ENCODE results near the gene RAPGEF6.

Gene RAPGEF6

DNA sequence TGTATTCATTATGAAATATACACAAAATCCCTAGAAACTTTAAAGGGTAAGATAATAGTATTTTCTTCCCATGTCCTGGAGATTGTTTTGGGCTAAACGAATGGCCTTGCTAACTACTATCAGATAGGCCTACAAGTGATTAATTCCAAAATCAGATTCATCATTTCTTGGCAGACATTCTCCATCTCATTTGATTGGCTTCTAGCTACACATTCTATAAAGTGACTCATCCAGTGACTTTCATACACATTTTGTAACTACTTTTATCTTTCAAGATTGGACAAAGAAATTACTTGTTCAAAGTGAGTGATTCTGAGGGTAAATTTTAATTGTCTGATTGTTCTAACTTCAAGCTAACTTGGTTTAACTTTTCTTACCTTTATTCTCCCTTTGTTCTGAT lies 93.3 kb downstream of the RAPGEF6 start:
- DNase-seq (ENCODE audit: low read depth in 1 of 2, low spot score in 1 of 2), result no peak
- Histone ChIP-seq H3K27me3 (ENCODE audit: insufficient read depth, poor library complexity, severe bottlenecking) (no peaks in the 10 kb centered on the region), H3K4me3 (replicated peaks; ENCODE audit: insufficient read depth, low read length) (no peak overlapping the region), H3K27ac (replicated peaks) (no peak overlapping the region)
- TF ChIP-seq SPI1 (IDR thresholded peaks at IDR 0.05; ENCODE audit: borderline replicate concordance, low read depth), result no peak
- no peak for TF ChIP-seq POLR2AphosphoS5 (IDR thresholded peaks at IDR 0.05; ENCODE audit: low read depth)
- TF ChIP-seq REST (IDR thresholded peaks at IDR 0.05; ENCODE audit: insufficient replicate concordance, low read depth), result no peak
- TF ChIP-seq, protein P1, sequence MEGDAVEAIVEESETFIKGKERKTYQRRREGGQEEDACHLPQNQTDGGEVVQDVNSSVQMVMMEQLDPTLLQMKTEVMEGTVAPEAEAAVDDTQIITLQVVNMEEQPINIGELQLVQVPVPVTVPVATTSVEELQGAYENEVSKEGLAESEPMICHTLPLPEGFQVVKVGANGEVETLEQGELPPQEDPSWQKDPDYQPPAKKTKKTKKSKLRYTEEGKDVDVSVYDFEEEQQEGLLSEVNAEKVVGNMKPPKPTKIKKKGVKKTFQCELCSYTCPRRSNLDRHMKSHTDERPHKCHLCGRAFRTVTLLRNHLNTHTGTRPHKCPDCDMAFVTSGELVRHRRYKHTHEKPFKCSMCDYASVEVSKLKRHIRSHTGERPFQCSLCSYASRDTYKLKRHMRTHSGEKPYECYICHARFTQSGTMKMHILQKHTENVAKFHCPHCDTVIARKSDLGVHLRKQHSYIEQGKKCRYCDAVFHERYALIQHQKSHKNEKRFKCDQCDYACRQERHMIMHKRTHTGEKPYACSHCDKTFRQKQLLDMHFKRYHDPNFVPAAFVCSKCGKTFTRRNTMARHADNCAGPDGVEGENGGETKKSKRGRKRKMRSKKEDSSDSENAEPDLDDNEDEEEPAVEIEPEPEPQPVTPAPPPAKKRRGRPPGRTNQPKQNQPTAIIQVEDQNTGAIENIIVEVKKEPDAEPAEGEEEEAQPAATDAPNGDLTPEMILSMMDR (IDR thresholded peaks at IDR 0.05; ENCODE audit: insufficient read depth, low read length), result no peak
- TF ChIP-seq GABPA (IDR thresholded peaks at IDR 0.05; ENCODE audit: low read depth), result no peak

DNA sequence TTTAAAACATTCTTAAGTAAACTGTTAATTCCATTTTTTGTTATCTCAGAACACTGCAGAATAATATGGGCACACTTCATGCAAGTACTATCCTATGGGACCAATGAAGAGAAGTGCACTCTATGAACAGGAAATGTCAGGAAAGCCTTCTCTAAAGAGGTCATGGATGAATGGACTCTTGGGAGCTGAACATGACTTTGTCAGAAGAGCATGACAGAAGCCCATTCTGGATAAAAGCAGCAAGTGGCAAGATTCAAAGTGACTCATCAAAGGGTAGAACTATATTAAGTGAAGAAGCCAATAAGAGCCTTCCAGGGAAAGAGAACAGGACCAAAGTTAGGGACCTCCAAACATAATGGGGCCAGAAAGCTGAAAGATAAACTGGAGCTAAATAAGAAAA lies 94.0 kb downstream of the RAPGEF6 start:
- DNase-seq (ENCODE audit: low read depth in 1 of 2, low spot score in 1 of 2), result no peak
- no peak for TF ChIP-seq POLR2AphosphoS5 (IDR thresholded peaks at IDR 0.05; ENCODE audit: low read depth)
- TF ChIP-seq, protein P1 (IDR thresholded peaks at IDR 0.05; ENCODE audit: insufficient read depth, low read length), result no peak
- no peak for TF ChIP-seq SPI1 (IDR thresholded peaks at IDR 0.05; ENCODE audit: borderline replicate concordance, low read depth)
- TF ChIP-seq REST (IDR thresholded peaks at IDR 0.05; ENCODE audit: insufficient replicate concordance, low read depth), result no peak
- TF ChIP-seq GABPA (IDR thresholded peaks at IDR 0.05; ENCODE audit: low read depth), result no peak
- Histone ChIP-seq H3K27me3 (ENCODE audit: insufficient read depth, poor library complexity, severe bottlenecking) (no peaks in the 10 kb centered on the region), H3K27ac (replicated peaks) (no peak overlapping the region), H3K4me3 (replicated peaks; ENCODE audit: insufficient read depth, low read length) (no peak overlapping the region)

DNA sequence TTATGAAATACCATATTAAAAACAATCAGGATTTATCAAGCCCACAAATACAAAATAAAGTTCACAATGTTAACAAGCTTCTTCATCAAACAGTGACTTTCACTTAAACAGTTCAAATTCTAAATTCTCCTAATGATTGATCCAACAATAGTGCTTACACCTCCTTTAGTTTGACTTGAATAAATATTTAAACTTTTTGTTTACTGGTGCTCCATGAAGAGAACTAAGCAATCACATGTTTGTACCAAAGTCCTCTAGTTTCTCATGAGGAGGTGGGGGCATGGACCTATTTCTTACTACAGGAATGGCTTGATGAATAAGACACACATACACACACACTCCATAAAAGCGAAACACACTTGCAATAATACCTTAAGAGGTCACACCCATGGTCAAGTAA lies 95.8 kb downstream of the RAPGEF6 start:
- TF ChIP-seq SPI1 (IDR thresholded peaks at IDR 0.05; ENCODE audit: borderline replicate concordance, low read depth) (no peak), REST (IDR thresholded peaks at IDR 0.05; ENCODE audit: insufficient replicate concordance, low read depth) (no peak), POLR2AphosphoS5 (IDR thresholded peaks at IDR 0.05; ENCODE audit: low read depth) (no peak), GABPA (IDR thresholded peaks at IDR 0.05; ENCODE audit: low read depth) (no peak)
- TF ChIP-seq, protein P1 (IDR thresholded peaks at IDR 0.05; ENCODE audit: insufficient read depth, low read length), result no peak
- no peak for DNase-seq (ENCODE audit: low read depth in 1 of 2, low spot score in 1 of 2)
- H3K27ac ChIP-seq (replicated peaks), result no peak overlapping the region

More for the DNA sequence above, 95.8 kb downstream of the RAPGEF6 start:
- Histone ChIP-seq H3K27me3 (ENCODE audit: insufficient read depth, poor library complexity, severe bottlenecking) (no peaks in the 10 kb centered on the region), H3K4me3 (replicated peaks; ENCODE audit: insufficient read depth, low read length) (no peak overlapping the region)
